ENCODE results near the gene USE1. TPM values are rescaled to one million over a fixed set of nuclear protein-coding genes. Genes with fewer than 3 reads are reported as not detected.

Gene USE1
- total RNA-seq, 1 experiment from 2014 or later: 27.5 TPM

DNA sequence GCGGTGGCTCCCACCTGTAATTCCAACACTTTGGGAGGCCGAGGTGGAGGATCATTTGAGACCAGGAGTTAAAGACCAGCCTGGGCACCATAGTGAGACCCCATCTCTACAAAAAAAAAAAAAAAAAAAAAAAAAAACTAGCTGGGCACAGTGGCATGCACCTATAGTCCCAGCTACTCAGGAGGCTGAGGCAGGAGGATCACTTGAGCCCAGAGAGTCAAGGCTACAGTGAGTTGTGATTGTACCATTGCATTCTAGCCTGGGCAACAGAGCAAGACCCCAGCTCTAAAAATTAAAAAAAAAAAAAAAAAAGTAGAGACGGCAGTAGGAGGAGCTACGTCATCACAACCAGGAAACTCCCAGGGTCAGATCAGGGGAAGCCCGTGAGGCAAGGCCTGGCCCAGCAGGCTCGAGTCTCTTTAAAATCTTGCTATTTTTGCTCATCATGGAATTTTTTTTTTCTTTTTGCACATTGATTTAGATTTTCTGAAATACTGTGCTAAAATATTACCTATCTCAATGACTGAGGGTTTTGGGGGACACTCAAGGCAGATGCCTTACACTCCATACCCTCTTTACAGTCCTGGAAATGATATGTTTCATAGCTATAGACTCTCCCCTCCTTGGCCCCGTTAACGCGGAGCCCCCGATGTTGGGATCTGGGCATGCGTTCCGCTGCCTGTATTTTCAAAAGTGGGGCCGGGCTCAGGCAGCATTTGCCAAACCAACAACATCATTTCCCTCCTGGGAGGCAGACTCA, 44.4 kb upstream of the USE1 start:
- Histone ChIP-seq H2AFZ (ENCODE audit: low read depth, low read length, poor library complexity, severe bottlenecking) (no peak overlapping the region), H3K4me1 (ENCODE audit: control insufficient read depth in 1 of 2, insufficient read depth in 2 of 2, low read length in 2 of 2) (peaks cover 9 to 15% of the 10 kb centered on the region in 2 experiments), H3K9me2 (ENCODE audit: insufficient read depth) (no peaks in the 10 kb centered on the region), H3K36me3 (ENCODE audit: control insufficient read depth in 1 of 2, insufficient read depth in 2 of 2, low read length in 2 of 2) (peaks cover 33 to 50% of the 10 kb centered on the region in 2 experiments), H3K27ac (ENCODE audit: low read depth, low read length) (no peak overlapping the region), H3K79me2 (ENCODE audit: insufficient read depth, low read length) (no peaks in the 10 kb centered on the region), H3K27me3 (ENCODE audit: insufficient read depth, low read length) (no peaks in the 10 kb centered on the region), H3K4me2 (ENCODE audit: low read length) (no peak overlapping the region), H3K4me3 (replicated peaks in 1 of 2; ENCODE audit: low read depth in 1 of 2, low read length in 2 of 2) (no peak overlapping the region), H4K20me1 (ENCODE audit: insufficient read depth) (no peaks in the 10 kb centered on the region), H3K9me3 (ENCODE audit: control insufficient read depth in 1 of 2, insufficient read depth in 1 of 2, low read depth in 1 of 2, low read length in 2 of 2) (no peaks in the 10 kb centered on the region), H3K9ac (ENCODE audit: low read length) (no peak overlapping the region)
- DNase-seq (ENCODE audit: low read depth, low spot score) (no peak), ATAC-seq (no peak)
- RAD21 ChIA-PET (ENCODE audit: low non-redundant PET in 1 of 2, low total read pairs in 2 of 2, uncharacterized antibody in 2 of 2, unreplicated experiment in 2 of 2): no interaction called here
- no peak for TF ChIP-seq SRF (IDR thresholded peaks at IDR 0.05; ENCODE audit: low read depth)
- TF ChIP-seq POLR2AphosphoS5 (IDR thresholded peaks at IDR 0.05; ENCODE audit: low read depth, low read length): no peak
- no peak for TF ChIP-seq ZNF274 (IDR thresholded peaks at IDR 0.05; ENCODE audit: low read depth, low read length)
- no peak for TF ChIP-seq FOSL1 (IDR thresholded peaks at IDR 0.05; ENCODE audit: low read depth)
- TF ChIP-seq POLR2A (IDR thresholded peaks at IDR 0.05; ENCODE audit: borderline replicate concordance, extremely low read depth, insufficient read depth, insufficient read length): no peak
- TF ChIP-seq, protein P1, sequence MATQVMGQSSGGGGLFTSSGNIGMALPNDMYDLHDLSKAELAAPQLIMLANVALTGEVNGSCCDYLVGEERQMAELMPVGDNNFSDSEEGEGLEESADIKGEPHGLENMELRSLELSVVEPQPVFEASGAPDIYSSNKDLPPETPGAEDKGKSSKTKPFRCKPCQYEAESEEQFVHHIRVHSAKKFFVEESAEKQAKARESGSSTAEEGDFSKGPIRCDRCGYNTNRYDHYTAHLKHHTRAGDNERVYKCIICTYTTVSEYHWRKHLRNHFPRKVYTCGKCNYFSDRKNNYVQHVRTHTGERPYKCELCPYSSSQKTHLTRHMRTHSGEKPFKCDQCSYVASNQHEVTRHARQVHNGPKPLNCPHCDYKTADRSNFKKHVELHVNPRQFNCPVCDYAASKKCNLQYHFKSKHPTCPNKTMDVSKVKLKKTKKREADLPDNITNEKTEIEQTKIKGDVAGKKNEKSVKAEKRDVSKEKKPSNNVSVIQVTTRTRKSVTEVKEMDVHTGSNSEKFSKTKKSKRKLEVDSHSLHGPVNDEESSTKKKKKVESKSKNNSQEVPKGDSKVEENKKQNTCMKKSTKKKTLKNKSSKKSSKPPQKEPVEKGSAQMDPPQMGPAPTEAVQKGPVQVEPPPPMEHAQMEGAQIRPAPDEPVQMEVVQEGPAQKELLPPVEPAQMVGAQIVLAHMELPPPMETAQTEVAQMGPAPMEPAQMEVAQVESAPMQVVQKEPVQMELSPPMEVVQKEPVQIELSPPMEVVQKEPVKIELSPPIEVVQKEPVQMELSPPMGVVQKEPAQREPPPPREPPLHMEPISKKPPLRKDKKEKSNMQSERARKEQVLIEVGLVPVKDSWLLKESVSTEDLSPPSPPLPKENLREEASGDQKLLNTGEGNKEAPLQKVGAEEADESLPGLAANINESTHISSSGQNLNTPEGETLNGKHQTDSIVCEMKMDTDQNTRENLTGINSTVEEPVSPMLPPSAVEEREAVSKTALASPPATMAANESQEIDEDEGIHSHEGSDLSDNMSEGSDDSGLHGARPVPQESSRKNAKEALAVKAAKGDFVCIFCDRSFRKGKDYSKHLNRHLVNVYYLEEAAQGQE (IDR thresholded peaks at IDR 0.05; ENCODE audit: low read depth): no peak
- TF ChIP-seq, protein P2, sequence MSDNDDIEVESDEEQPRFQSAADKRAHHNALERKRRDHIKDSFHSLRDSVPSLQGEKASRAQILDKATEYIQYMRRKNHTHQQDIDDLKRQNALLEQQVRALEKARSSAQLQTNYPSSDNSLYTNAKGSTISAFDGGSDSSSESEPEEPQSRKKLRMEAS (IDR thresholded peaks at IDR 0.05): no peak
- TF ChIP-seq EGR1 (IDR thresholded peaks at IDR 0.05; ENCODE audit: low read depth): no peak
- TF ChIP-seq, protein P3, sequence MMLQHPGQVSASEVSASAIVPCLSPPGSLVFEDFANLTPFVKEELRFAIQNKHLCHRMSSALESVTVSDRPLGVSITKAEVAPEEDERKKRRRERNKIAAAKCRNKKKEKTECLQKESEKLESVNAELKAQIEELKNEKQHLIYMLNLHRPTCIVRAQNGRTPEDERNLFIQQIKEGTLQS (IDR thresholded peaks at IDR 0.05): no peak
- TF ChIP-seq, protein P4, sequence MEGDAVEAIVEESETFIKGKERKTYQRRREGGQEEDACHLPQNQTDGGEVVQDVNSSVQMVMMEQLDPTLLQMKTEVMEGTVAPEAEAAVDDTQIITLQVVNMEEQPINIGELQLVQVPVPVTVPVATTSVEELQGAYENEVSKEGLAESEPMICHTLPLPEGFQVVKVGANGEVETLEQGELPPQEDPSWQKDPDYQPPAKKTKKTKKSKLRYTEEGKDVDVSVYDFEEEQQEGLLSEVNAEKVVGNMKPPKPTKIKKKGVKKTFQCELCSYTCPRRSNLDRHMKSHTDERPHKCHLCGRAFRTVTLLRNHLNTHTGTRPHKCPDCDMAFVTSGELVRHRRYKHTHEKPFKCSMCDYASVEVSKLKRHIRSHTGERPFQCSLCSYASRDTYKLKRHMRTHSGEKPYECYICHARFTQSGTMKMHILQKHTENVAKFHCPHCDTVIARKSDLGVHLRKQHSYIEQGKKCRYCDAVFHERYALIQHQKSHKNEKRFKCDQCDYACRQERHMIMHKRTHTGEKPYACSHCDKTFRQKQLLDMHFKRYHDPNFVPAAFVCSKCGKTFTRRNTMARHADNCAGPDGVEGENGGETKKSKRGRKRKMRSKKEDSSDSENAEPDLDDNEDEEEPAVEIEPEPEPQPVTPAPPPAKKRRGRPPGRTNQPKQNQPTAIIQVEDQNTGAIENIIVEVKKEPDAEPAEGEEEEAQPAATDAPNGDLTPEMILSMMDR (IDR thresholded peaks at IDR 0.05 in 2 of 3, conservative IDR thresholded peaks at IDR 0.05 in 1 of 3; ENCODE audit: borderline replicate concordance in 1 of 3, insufficient read depth in 1 of 3, low read depth in 2 of 3, low read length in 2 of 3): no peak
- no TSS peak for BruUV-seq (replicated peaks)
- POLR2A ChIA-PET: no interaction called here
- intact Hi-C loops (cut with micrococcal nuclease): no loop called here
- CTCF ChIA-PET: no interaction called here

All from HCT116 (cell line).